ENCODE data around the gene LRP5. TPM values are rescaled to one million over a fixed set of nuclear protein-coding genes. Genes with fewer than 3 reads are reported as not detected.

The LRP5 gene
- total and polyA plus RNA-seq, 9 of the 15 experiments (the other 6 are each of a cell fraction or from before 2014, with no cell fraction given): 0.48 to 44.2 (median 13.5) TPM

- TF ChIP-seq ZNF174 (CRISPR knock-in tag; IDR thresholded peaks at IDR 0.05): no peak
- no peak for TF ChIP-seq SNIP1 (IDR thresholded peaks at IDR 0.05; ENCODE audit: low read depth)
- no peak for TF ChIP-seq CBX3 (IDR thresholded peaks at IDR 0.05; ENCODE audit: borderline replicate concordance in 1 of 2, low read length in 2 of 2)
- no peak for TF ChIP-seq SMARCC2 (IDR thresholded peaks at IDR 0.05; ENCODE audit: low read depth)
- no peak for TF ChIP-seq ZNF696 (CRISPR knock-in tag; conservative IDR thresholded peaks at IDR 0.05)
- no peak for TF ChIP-seq POLR3A (IDR thresholded peaks at IDR 0.05; ENCODE audit: borderline replicate concordance, extremely low read depth, insufficient read depth, insufficient read length)
Measured at GRCh38 chr11:68367252-68367651, 54.9 kb downstream of the LRP5 start (continued).

DNA sequence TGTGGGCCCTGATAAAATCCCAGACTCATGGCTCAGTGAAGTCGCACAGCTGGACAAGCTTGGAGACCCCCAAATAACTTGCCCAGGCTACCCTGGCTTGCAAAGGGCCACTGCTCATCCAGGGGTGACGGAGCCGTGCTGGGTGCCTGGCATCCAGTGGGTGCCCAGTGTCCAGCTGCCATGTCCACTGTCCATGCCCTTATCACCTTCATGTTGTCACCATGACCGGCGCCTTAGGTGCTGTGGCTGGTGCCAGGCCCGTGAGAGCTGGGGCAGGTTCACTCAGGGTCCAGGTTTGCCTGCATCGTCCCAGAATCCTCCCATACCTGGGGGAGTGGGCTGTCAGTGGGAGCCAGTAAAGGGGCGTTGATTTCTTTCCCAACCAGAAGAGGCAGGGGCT is 57.4 kb downstream of the LRP5 start:
- in situ Hi-C loops (cut with MboI) (no loop called here), intact Hi-C loops (cut with micrococcal nuclease) (no loop called here)
- H3K4me2 ChIP-seq (ENCODE audit: insufficient read depth, low read length): no peak overlapping the region
- H3K9me3 ChIP-seq (replicated peaks; ENCODE audit: control insufficient read depth, insufficient read depth, low read depth, low read length): no peaks in the 10 kb centered on the region
- H4K20me1 ChIP-seq (replicated peaks; ENCODE audit: control insufficient read depth, insufficient read depth, low read length): no peaks in the 10 kb centered on the region
- CTCF ChIA-PET (ENCODE audit: low intra/inter-chr PET ratio): no interaction called here
- no peak for ATAC-seq
- H3K79me2 ChIP-seq (ENCODE audit: control insufficient read depth, insufficient read depth, low read length): no peaks in the 10 kb centered on the region
- no peak for TF ChIP-seq HNRNPUL1 (IDR thresholded peaks at IDR 0.05; ENCODE audit: low read length)
- peaks cover 23% of the 10 kb centered on the region; the same call in 2 of the 3 replicates for H3K36me3 ChIP-seq (ENCODE audit: control insufficient read depth, insufficient read depth, low read length)
- H3K27me3 ChIP-seq (ENCODE audit: control insufficient read depth in 2 of 2, insufficient read depth in 2 of 2, low read length in 2 of 2): no peaks in the 10 kb centered on the region
- no peaks in the 10 kb centered on the region for H3K9me1 ChIP-seq (ENCODE audit: control insufficient read depth, insufficient read depth, low read length)
- H3K9ac ChIP-seq (ENCODE audit: insufficient read depth in 1 of 2, low read depth in 2 of 2, low read length in 2 of 2): no peak overlapping the region
- BruUV-seq (replicated peaks): no TSS peak
- no peak overlapping the region for H3K27ac ChIP-seq (ENCODE audit: extremely low read depth, low read depth, low read length)
- no peak overlapping the region for H3K4me3 ChIP-seq
- POLR2A ChIA-PET: no interaction called here
- H3K4me1 ChIP-seq (replicated peaks in 1 of 2; ENCODE audit: control insufficient read depth in 2 of 2, insufficient read depth in 2 of 2, low read length in 2 of 2): peaks cover 0 to 22% of the 10 kb centered on the region in 2 experiments; a peak in 2 of 5 replicates
- H2AFZ ChIP-seq (ENCODE audit: low read depth, low read length): no peak overlapping the region
- 95% methylated on average over 7 of the region's 8 CpGs for WGBS (ENCODE audit: insufficient coverage, low coverage, missing lambda C conversion rate)
- FAIRE-seq: no peak
- no peak for DNase-seq (ENCODE audit: extremely low read depth in 1 of 4, low spot score in 3 of 4)

All from K562 (cell line).